ENCODE results near the gene DBP.

The DBP gene

GRCh38 chr19:48613024-48613851 is 23.9 kb downstream of the DBP start:
- WGBS, 2 experiments, result 92% methylated on average over 39 of the region's 39 CpGs
- Histone ChIP-seq H3K27ac (ENCODE audit: insufficient read depth, low read depth, low read length, poor library complexity, severe bottlenecking) (no peak overlapping the region), H3K9me3 (ENCODE audit: control insufficient read depth, low read length) (no peaks in the 10 kb centered on the region)

GRCh38 chr19:48611872-48612271 is 25.3 kb downstream of the DBP start:
- Histone ChIP-seq H3K4me1 (ENCODE audit: control insufficient read depth, insufficient read depth, low read length) (peaks cover 35% of the 10 kb centered on the region), H3K4me3 (ENCODE audit: insufficient read depth, low read depth, low read length) (no peak overlapping the region), H3K27me3 (ENCODE audit: control insufficient read depth, insufficient read depth, low read length, poor library complexity, severe bottlenecking) (no peaks in the 10 kb centered on the region), H3K27ac (ENCODE audit: insufficient read depth, low read depth, low read length, poor library complexity, severe bottlenecking) (no peak overlapping the region), H3K36me3 (ENCODE audit: control insufficient read depth, insufficient read depth, low read length) (peaks cover 7% of the 10 kb centered on the region), H3K9me3 (ENCODE audit: control insufficient read depth, low read length) (no peaks in the 10 kb centered on the region)
- 95% methylated on average over 14 of the region's 14 CpGs for WGBS, 2 experiments

More at GRCh38 chr19:48613024-48613851, 23.9 kb downstream of the DBP start:
- peaks cover 46% of the 10 kb centered on the region for H3K4me1 ChIP-seq (ENCODE audit: control insufficient read depth, insufficient read depth, low read length)
- no peaks in the 10 kb centered on the region for H3K27me3 ChIP-seq (ENCODE audit: control insufficient read depth, insufficient read depth, low read length, poor library complexity, severe bottlenecking)
- peaks cover 7% of the 10 kb centered on the region for H3K36me3 ChIP-seq (ENCODE audit: control insufficient read depth, insufficient read depth, low read length)
- no peak overlapping the region for H3K4me3 ChIP-seq (ENCODE audit: insufficient read depth, low read depth, low read length)

GRCh38 chr19:48609571-48610108 is 27.5 kb downstream of the DBP start:
- H3K9me3 ChIP-seq (ENCODE audit: control insufficient read depth, low read length), result no peaks in the 10 kb centered on the region
- H3K36me3 ChIP-seq (ENCODE audit: control insufficient read depth, insufficient read depth, low read length), result no peaks in the 10 kb centered on the region
- no peak overlapping the region for H3K4me3 ChIP-seq (ENCODE audit: insufficient read depth, low read depth, low read length)
- H3K4me1 ChIP-seq (ENCODE audit: control insufficient read depth, insufficient read depth, low read length), result peaks cover 14% of the 10 kb centered on the region
- no peak overlapping the region for H3K27ac ChIP-seq (ENCODE audit: insufficient read depth, low read depth, low read length, poor library complexity, severe bottlenecking)
- 94 to 96% methylated on average over 20 of the region's 20 CpGs for WGBS, 2 experiments
- no peaks in the 10 kb centered on the region for H3K27me3 ChIP-seq (ENCODE audit: control insufficient read depth, insufficient read depth, low read length, poor library complexity, severe bottlenecking)

GRCh38 chr19:48608798-48609263 is 28.3 kb downstream of the DBP start:
- Histone ChIP-seq H3K4me1 (ENCODE audit: control insufficient read depth, insufficient read depth, low read length) (peaks cover 6% of the 10 kb centered on the region), H3K36me3 (ENCODE audit: control insufficient read depth, insufficient read depth, low read length) (no peaks in the 10 kb centered on the region), H3K9me3 (ENCODE audit: control insufficient read depth, low read length) (no peaks in the 10 kb centered on the region), H3K27ac (ENCODE audit: insufficient read depth, low read depth, low read length, poor library complexity, severe bottlenecking) (no peak overlapping the region), H3K4me3 (ENCODE audit: insufficient read depth, low read depth, low read length) (no peak overlapping the region), H3K27me3 (ENCODE audit: control insufficient read depth, insufficient read depth, low read length, poor library complexity, severe bottlenecking) (no peaks in the 10 kb centered on the region)
- WGBS, 2 experiments, result 38 to 48% methylated on average over 9 of the region's 9 CpGs

- H3K27me3 ChIP-seq (ENCODE audit: control insufficient read depth, insufficient read depth, low read length, poor library complexity, severe bottlenecking), result no peaks in the 10 kb centered on the region
- H3K4me3 ChIP-seq (ENCODE audit: insufficient read depth, low read depth, low read length), result no peak overlapping the region
- no peak overlapping the region for H3K27ac ChIP-seq (ENCODE audit: insufficient read depth, low read depth, low read length, poor library complexity, severe bottlenecking)
- H3K9me3 ChIP-seq (ENCODE audit: control insufficient read depth, low read length), result no peaks in the 10 kb centered on the region
- no peaks in the 10 kb centered on the region for H3K36me3 ChIP-seq (ENCODE audit: control insufficient read depth, insufficient read depth, low read length)
- 92 to 96% methylated on average over 7 of the region's 7 CpGs for WGBS, 2 experiments
- H3K4me1 ChIP-seq (ENCODE audit: control insufficient read depth, insufficient read depth, low read length), result no peaks in the 10 kb centered on the region
Measured at GRCh38 chr19:48607359-48607755, 29.8 kb downstream of the DBP start.

GRCh38 chr19:48606463-48607358 is 30.5 kb downstream of the DBP start, which contains the start of gene SPACA4:
Gene SPACA4 (plus strand): TSS chr19:48606742. CDS start chr19:48606979, 237 bp downstream.
- Histone ChIP-seq H3K4me3 (ENCODE audit: insufficient read depth, low read depth, low read length) (no peak within 1 kb of the TSS), H3K36me3 (ENCODE audit: control insufficient read depth, insufficient read depth, low read length) (no peaks in the 10 kb centered on the region), H3K9me3 (ENCODE audit: control insufficient read depth, low read length) (no peaks in the 10 kb centered on the region), H3K27ac (ENCODE audit: insufficient read depth, low read depth, low read length, poor library complexity, severe bottlenecking) (no peak within 1 kb of the TSS), H3K27me3 (ENCODE audit: control insufficient read depth, insufficient read depth, low read length, poor library complexity, severe bottlenecking) (no peaks in the 10 kb centered on the region), H3K4me1 (ENCODE audit: control insufficient read depth, insufficient read depth, low read length) (no peaks in the 10 kb centered on the region)
- 93 to 96% methylated on average over 39 of the region's 39 CpGs for WGBS, 2 experiments

- Histone ChIP-seq H3K27me3 (ENCODE audit: control insufficient read depth, insufficient read depth, low read length, poor library complexity, severe bottlenecking) (no peaks in the 10 kb centered on the region), H3K4me3 (ENCODE audit: insufficient read depth, low read depth, low read length) (no peak overlapping the region), H3K4me1 (ENCODE audit: control insufficient read depth, insufficient read depth, low read length) (no peaks in the 10 kb centered on the region), H3K36me3 (ENCODE audit: control insufficient read depth, insufficient read depth, low read length) (no peaks in the 10 kb centered on the region), H3K9me3 (ENCODE audit: control insufficient read depth, low read length) (no peaks in the 10 kb centered on the region), H3K27ac (ENCODE audit: insufficient read depth, low read depth, low read length, poor library complexity, severe bottlenecking) (no peak overlapping the region)
- WGBS, 2 experiments, result 93 to 98% methylated on average over 9 of the region's 9 CpGs
Measured at GRCh38 chr19:48603850-48604249, 33.3 kb downstream of the DBP start.

GRCh38 chr19:48603449-48603848 is 33.7 kb downstream of the DBP start:
- no peaks in the 10 kb centered on the region for H3K27me3 ChIP-seq (ENCODE audit: control insufficient read depth, insufficient read depth, low read length, poor library complexity, severe bottlenecking)
- H3K9me3 ChIP-seq (ENCODE audit: control insufficient read depth, low read length), result no peaks in the 10 kb centered on the region
- H3K4me1 ChIP-seq (ENCODE audit: control insufficient read depth, insufficient read depth, low read length), result no peaks in the 10 kb centered on the region
- no peaks in the 10 kb centered on the region for H3K36me3 ChIP-seq (ENCODE audit: control insufficient read depth, insufficient read depth, low read length)
- H3K27ac ChIP-seq (ENCODE audit: insufficient read depth, low read depth, low read length, poor library complexity, severe bottlenecking), result no peak overlapping the region
- WGBS, 2 experiments, result 96 to 97% methylated on average over 39 of the region's 39 CpGs
- no peak overlapping the region for H3K4me3 ChIP-seq (ENCODE audit: insufficient read depth, low read depth, low read length)

- no peaks in the 10 kb centered on the region for H3K4me1 ChIP-seq (ENCODE audit: control insufficient read depth, insufficient read depth, low read length)
- no peaks in the 10 kb centered on the region for H3K27me3 ChIP-seq (ENCODE audit: control insufficient read depth, insufficient read depth, low read length, poor library complexity, severe bottlenecking)
- no peak overlapping the region for H3K4me3 ChIP-seq (ENCODE audit: insufficient read depth, low read depth, low read length)
- 94% methylated on average over 8 to 9 of the region's 9 CpGs for WGBS, 2 experiments
- no peaks in the 10 kb centered on the region for H3K36me3 ChIP-seq (ENCODE audit: control insufficient read depth, insufficient read depth, low read length)
- no peak overlapping the region for H3K27ac ChIP-seq (ENCODE audit: insufficient read depth, low read depth, low read length, poor library complexity, severe bottlenecking)
- H3K9me3 ChIP-seq (ENCODE audit: control insufficient read depth, low read length), result no peaks in the 10 kb centered on the region
Measured at GRCh38 chr19:48603001-48603400, 34.2 kb downstream of the DBP start.
